Lower leg skin (tissue), 3 donors: ENCODE results near the gene KCTD21.

Experiments used
- POLR2A ChIP-seq, 2 donors: fragments of 450-650 bp; IDR thresholded peaks; one replicate each; pipeline ENCODE4 v1.6.1; 2016 to 2017; ENCODE audit warnings: antibody characterized with exemption in 2 of 2, mild to moderate bottlenecking in 1 of 2, moderate library complexity in 1 of 2
- TF ChIP-seq, protein P1 (sequence below), 3 donors: fragments of 450-650 bp; IDR thresholded peaks; one replicate each; pipeline ENCODE4 v1.5.1; 2016; ENCODE audit warnings: antibody characterized with exemption in 3 of 3, mild to moderate bottlenecking in 3 of 3, moderate library complexity in 2 of 3

DNA sequence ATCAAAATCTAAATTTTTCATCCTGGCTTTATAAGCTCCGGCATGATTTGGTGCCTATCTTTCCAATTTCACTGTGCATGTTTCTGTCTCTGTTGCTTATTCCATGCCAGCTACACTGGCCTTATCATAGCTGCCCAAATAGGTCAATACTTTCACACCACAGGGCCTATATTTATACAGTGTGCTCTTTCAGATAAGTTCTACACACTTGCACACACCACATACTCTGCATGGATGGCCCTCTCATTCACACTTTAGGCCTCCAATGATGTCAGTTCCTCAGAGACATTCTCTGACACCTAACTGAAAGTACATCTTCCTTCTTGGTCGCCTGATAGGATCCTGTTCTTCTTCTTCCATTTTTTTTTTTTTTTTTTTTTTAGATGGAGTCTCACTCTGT, 56.0 kb downstream of the KCTD21 start:
- no peak for TF ChIP-seq POLR2A (IDR thresholded peaks at IDR 0.05)
- TF ChIP-seq, protein P1, sequence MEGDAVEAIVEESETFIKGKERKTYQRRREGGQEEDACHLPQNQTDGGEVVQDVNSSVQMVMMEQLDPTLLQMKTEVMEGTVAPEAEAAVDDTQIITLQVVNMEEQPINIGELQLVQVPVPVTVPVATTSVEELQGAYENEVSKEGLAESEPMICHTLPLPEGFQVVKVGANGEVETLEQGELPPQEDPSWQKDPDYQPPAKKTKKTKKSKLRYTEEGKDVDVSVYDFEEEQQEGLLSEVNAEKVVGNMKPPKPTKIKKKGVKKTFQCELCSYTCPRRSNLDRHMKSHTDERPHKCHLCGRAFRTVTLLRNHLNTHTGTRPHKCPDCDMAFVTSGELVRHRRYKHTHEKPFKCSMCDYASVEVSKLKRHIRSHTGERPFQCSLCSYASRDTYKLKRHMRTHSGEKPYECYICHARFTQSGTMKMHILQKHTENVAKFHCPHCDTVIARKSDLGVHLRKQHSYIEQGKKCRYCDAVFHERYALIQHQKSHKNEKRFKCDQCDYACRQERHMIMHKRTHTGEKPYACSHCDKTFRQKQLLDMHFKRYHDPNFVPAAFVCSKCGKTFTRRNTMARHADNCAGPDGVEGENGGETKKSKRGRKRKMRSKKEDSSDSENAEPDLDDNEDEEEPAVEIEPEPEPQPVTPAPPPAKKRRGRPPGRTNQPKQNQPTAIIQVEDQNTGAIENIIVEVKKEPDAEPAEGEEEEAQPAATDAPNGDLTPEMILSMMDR (IDR thresholded peaks at IDR 0.05) = no peak
